Cardiac fibroblast (primary cell): ENCODE results near the gene SCGB1D1.
"Not testable (repeated sequence)": the region's sequence is repeated elsewhere in the genome, so short reads cannot be mapped to it uniquely, and the experiment has no call there.

Experiments
- DNase-seq, 2 donors: peaks; one replicate each; pipeline versions ENCODE4 v3.0.0 to v3.0.0-alpha.2; 2010; ENCODE audit warnings: low read depth in 2 of 2
- H3K4me3 ChIP-seq, 2 donors: replicated peaks in 1 of 2; 1 replicate in 1 of 2; 2 replicates in 1 of 2; pipeline ENCODE4 v1.5.1; 2011; ENCODE audit warnings: low read depth in 2 of 2, low read length in 2 of 2, mild to moderate bottlenecking in 2 of 2, moderate library complexity in 1 of 2
- CTCF ChIP-seq: IDR thresholded peaks from one replicate; pipeline ENCODE4 v1.5.1; 2011; ENCODE audit warnings: low read depth, mild to moderate bottlenecking, low read length, inconsistent platforms

Gene SCGB1D1

DNA sequence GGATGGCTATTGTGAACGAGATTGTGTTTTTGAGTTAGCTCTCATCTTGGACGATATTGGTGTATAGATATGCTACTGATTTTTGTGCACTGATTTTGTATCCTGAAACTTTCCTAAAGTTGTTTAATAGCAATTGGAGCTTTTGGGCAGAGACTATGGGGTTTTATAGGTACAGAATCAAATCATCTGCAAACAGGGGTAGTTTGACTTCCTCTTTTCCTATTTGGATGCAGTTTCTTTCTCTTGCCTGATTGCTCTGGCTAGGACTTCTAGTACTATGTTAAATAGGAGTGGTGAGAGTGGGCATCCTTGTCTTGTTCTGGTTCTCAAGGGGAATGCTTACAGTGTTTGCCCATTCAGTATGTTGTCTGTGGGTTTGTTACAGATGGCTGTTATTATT is 8.9 kb upstream of the SCGB1D1 start:
- no peak for DNase-seq
- no peak for TF ChIP-seq CTCF

GRCh38 chr11:62182147-62182891 is 7.7 kb upstream of the SCGB1D1 start:
- no peak for TF ChIP-seq CTCF
- no peak for DNase-seq
- H3K4me3 ChIP-seq = no peak overlapping the region

More for the DNA sequence above, 8.9 kb upstream of the SCGB1D1 start:
- H3K4me3 ChIP-seq = no peak overlapping the region

DNA sequence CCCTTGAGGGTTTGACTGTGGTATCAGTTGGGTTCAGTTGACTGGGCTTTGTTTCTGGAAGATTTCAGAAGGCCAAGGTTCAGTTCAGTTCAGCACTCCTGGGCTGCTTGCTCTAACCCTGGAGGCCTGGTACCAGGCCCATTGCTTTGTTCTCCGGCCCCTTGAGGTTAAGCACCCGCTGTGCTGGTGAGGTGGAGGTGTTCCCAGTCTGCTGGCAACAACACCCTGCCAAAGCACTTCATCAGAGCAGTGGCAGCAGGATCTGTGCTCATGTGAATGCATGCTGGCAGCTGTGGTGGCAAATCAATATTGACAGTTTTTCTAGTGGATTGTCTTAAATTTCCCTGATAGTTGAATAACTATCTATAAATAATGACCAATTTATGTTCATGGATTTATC is 3.8 kb upstream of the SCGB1D1 start:
- no peak overlapping the region for H3K4me3 ChIP-seq
- DNase-seq = no peak
- no peak for TF ChIP-seq CTCF

GRCh38 chr11:62193952-62194351 is 3.9 kb downstream of the SCGB1D1 start:
- TF ChIP-seq CTCF = no peak
- no peak overlapping the region for H3K4me3 ChIP-seq
- DNase-seq = peak in 1 of 2 donors; percentile 4

- DNase-seq, H3K4me3 ChIP-seq: not testable (repeated sequence)
Measured at GRCh38 chr11:62195010-62195409, 5.0 kb downstream of the SCGB1D1 start.

DNA sequence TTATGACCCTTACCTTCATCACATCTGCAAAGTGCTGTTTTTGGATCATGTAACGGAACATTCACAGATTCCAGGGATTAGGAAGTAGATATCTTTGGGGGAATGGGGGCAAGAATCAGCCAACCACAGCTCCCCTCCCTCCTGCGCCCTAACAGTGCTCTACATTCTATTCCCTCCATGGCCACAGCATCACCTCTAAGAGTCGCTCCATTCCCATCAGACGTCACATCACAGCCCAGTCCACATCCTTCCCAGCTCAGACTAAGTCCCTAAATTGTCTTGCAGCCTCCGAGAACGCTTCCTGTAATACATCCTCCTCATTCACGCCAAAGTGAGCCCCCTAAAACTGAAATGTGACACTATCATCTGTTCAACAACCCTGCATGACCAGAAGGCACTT is 5.9 kb downstream of the SCGB1D1 start:
- no peak for TF ChIP-seq CTCF
- no peak overlapping the region for H3K4me3 ChIP-seq
- DNase-seq = no peak

GRCh38 chr11:62197400-62197799 is 7.4 kb downstream of the SCGB1D1 start:
- not testable (repeated sequence) for H3K4me3 ChIP-seq, DNase-seq

DNA sequence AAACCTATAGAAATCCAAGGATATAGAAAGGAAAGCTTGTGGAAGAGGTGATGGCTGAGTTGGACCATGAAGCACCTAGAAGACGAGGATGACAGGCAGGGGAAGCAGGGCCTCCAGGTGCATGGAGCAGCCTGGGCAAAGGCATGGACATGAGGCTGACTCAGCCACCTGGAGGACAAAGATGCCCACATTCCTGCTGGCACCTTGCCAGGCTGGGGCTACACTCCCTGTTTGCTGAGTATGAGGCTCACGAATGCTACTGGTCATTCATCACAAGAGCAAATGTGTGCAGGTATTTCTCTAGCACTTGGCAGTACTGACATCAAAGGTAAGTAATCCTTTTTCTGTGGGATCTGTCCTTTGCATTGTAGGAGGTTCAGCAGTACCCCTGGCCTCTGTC is 11.4 kb downstream of the SCGB1D1 start:
- TF ChIP-seq CTCF = no peak
- H3K4me3 ChIP-seq = no peak overlapping the region
- no peak for DNase-seq
